Duodenal mucosa (tissue), 2 donors: ENCODE data around the gene LY6G6D.

Experiments used
- H3K27ac ChIP-seq: one replicate; pipeline ENCODE4 v1.7.0; 2013; ENCODE audit warnings: low read depth, low read length
- H3K27me3 ChIP-seq, 2 donors: one replicate each; pipeline ENCODE4 v1.7.0; 2013; ENCODE audit warnings: low read length in 2 of 2, control low read depth in 1 of 2; ENCODE audit not compliant: insufficient read depth in 2 of 2, control insufficient read depth in 1 of 2
- H3K36me3 ChIP-seq, 2 donors: one replicate each; pipeline ENCODE4 v1.7.0; 2013; ENCODE audit warnings: low read length in 2 of 2, control low read depth in 1 of 2; ENCODE audit not compliant: insufficient read depth in 2 of 2, control insufficient read depth in 1 of 2
- H3K4me1 ChIP-seq, 2 donors: one replicate each; pipeline ENCODE4 v1.7.0; 2013; ENCODE audit warnings: low read length in 2 of 2, control low read depth in 1 of 2; ENCODE audit not compliant: insufficient read depth in 2 of 2, control insufficient read depth in 1 of 2
- H3K4me3 ChIP-seq, 2 donors: one replicate each; pipeline ENCODE4 v1.7.0; 2013; ENCODE audit warnings: low read length in 2 of 2, low read depth in 1 of 2
- H3K9ac ChIP-seq, 2 donors: one replicate each; pipeline ENCODE4 v1.7.0; 2013; ENCODE audit warnings: low read length in 2 of 2, low read depth in 1 of 2
- H3K9me3 ChIP-seq, 2 donors: one replicate each; pipeline ENCODE4 v1.7.0; 2013; ENCODE audit warnings: low read length in 2 of 2, control low read depth in 1 of 2; ENCODE audit not compliant: control insufficient read depth in 1 of 2

The LY6G6D gene

GRCh38 chr6:31718265-31718664, 3.1 kb downstream of the LY6G6D start:
- Histone ChIP-seq H3K36me3 (no peaks in the 10 kb centered on the region), H3K4me1 (peaks cover 17 to 34% of the 10 kb centered on the region in 2 donors), H3K4me3 (no peak overlapping the region), H3K9me3 (no peaks in the 10 kb centered on the region), H3K27ac (no peak overlapping the region), H3K27me3 (no peaks in the 10 kb centered on the region), H3K9ac (no peak overlapping the region)

GRCh38 chr6:31719001-31719400, 3.9 kb downstream of the LY6G6D start:
- no peaks in the 10 kb centered on the region for H3K9me3 ChIP-seq
- H3K36me3 ChIP-seq, result no peaks in the 10 kb centered on the region
- no peak overlapping the region for H3K4me3 ChIP-seq
- H3K27me3 ChIP-seq, result no peaks in the 10 kb centered on the region
- no peak overlapping the region for H3K27ac ChIP-seq
- peak overlapping the region in 1 of 2 donors; percentile 38 for H3K9ac ChIP-seq
- peaks cover 14 to 27% of the 10 kb centered on the region in 2 donors for H3K4me1 ChIP-seq

- no peaks in the 10 kb centered on the region for H3K27me3 ChIP-seq
- no peak overlapping the region for H3K4me3 ChIP-seq
- no peaks in the 10 kb centered on the region for H3K36me3 ChIP-seq
- peaks cover 11 to 23% of the 10 kb centered on the region in 2 donors for H3K4me1 ChIP-seq
- no peaks in the 10 kb centered on the region for H3K9me3 ChIP-seq
- no peak overlapping the region for H3K9ac ChIP-seq
- no peak overlapping the region for H3K27ac ChIP-seq
These were observed 5.1 kb downstream of the LY6G6D start for GRCh38 chr6:31720196-31720770.

GRCh38 chr6:31721351-31722020, 6.3 kb downstream of the LY6G6D start, which contains the start of gene LY6G6C:
Gene LY6G6C, minus strand, starts transcription at chr6:31721746. Its CDS starts 67 bp downstream, at chr6:31721679.
- Histone ChIP-seq H3K4me1 (peaks cover 16 to 23% of the 10 kb centered on the region in 2 donors), H3K27ac (no peak within 1 kb of the TSS), H3K9ac (no peak within 1 kb of the TSS), H3K27me3 (no peaks in the 10 kb centered on the region), H3K9me3 (no peaks in the 10 kb centered on the region), H3K4me3 (no peak within 1 kb of the TSS), H3K36me3 (peaks cover 0 to 9% of the 10 kb centered on the region in 2 donors)

- H3K9me3 ChIP-seq, result no peaks in the 10 kb centered on the region
- peaks cover 20 to 29% of the 10 kb centered on the region in 2 donors for H3K4me1 ChIP-seq
- no peak overlapping the region for H3K9ac ChIP-seq
- H3K4me3 ChIP-seq, result no peak overlapping the region
- no peaks in the 10 kb centered on the region for H3K27me3 ChIP-seq
- H3K36me3 ChIP-seq, result peaks cover 0 to 15% of the 10 kb centered on the region in 2 donors
- no peak overlapping the region for H3K27ac ChIP-seq
These were observed 7.0 kb downstream of the LY6G6D start for GRCh38 chr6:31722173-31722572.

GRCh38 chr6:31723245-31723979, 8.3 kb downstream of the LY6G6D start, which contains the start of gene MPIG6B:
Gene MPIG6B, plus strand, starts transcription at chr6:31723373. Its CDS starts 11 bp downstream, at chr6:31723384.
- H3K4me3 ChIP-seq, result no peak within 1 kb of the TSS

GRCh38 chr6:31723980-31724691, 9.0 kb downstream of the LY6G6D start:
- H3K27ac ChIP-seq, result no peak overlapping the region
- peaks cover 3 to 21% of the 10 kb centered on the region in 2 donors for H3K36me3 ChIP-seq
- no peak overlapping the region for H3K4me3 ChIP-seq
- H3K9ac ChIP-seq, result no peak overlapping the region
- peaks cover 27 to 30% of the 10 kb centered on the region in 2 donors for H3K4me1 ChIP-seq
- no peaks in the 10 kb centered on the region for H3K9me3 ChIP-seq
- H3K27me3 ChIP-seq, result no peaks in the 10 kb centered on the region

More at GRCh38 chr6:31723245-31723979, 8.3 kb downstream of the LY6G6D start, which contains the start of gene MPIG6B:
- Histone ChIP-seq H3K4me1 (peaks cover 26 to 31% of the 10 kb centered on the region in 2 donors), H3K27me3 (no peaks in the 10 kb centered on the region), H3K9me3 (no peaks in the 10 kb centered on the region), H3K9ac (no peak within 1 kb of the TSS), H3K27ac (no peak within 1 kb of the TSS), H3K36me3 (peaks cover under 1 to 21% of the 10 kb centered on the region in 2 donors)

GRCh38 chr6:31725502-31726350, 10.6 kb downstream of the LY6G6D start:
- no peak overlapping the region for H3K9ac ChIP-seq
- H3K36me3 ChIP-seq, result peaks cover 4 to 24% of the 10 kb centered on the region in 2 donors
- no peaks in the 10 kb centered on the region for H3K9me3 ChIP-seq
- H3K27me3 ChIP-seq, result no peaks in the 10 kb centered on the region
- peaks cover 31% of the 10 kb centered on the region in 2 donors for H3K4me1 ChIP-seq
- no peak overlapping the region for H3K4me3 ChIP-seq
- H3K27ac ChIP-seq, result no peak overlapping the region

- Histone ChIP-seq H3K27me3 (no peaks in the 10 kb centered on the region), H3K27ac (peak overlapping the region; percentile 17), H3K36me3 (peaks cover 15 to 38% of the 10 kb centered on the region in 2 donors), H3K9ac (peak overlapping the region in 1 of 2 donors; percentile 10), H3K4me3 (no peak overlapping the region), H3K9me3 (no peaks in the 10 kb centered on the region), H3K4me1 (peaks cover 35 to 37% of the 10 kb centered on the region in 2 donors)
These were observed 12.0 kb downstream of the LY6G6D start for GRCh38 chr6:31727034-31727716.
